OCI-LY3 (cell line): ENCODE results near the gene VGLL4.

Source experiments
- H2AFZ ChIP-seq: fragments of 200-600, 300-600 bp; shearing (Covaris generic); 2 replicates; pipeline ENCODE4 v1.6.0; 2014; ENCODE audit warnings: antibody characterized with exemption, low read depth, low read length
- H3K27ac ChIP-seq: fragments of 200-600, 300-600 bp; sonication (generic); 2 replicates; pipeline ENCODE4 v1.5.1; 2014; ENCODE audit warnings: mild to moderate bottlenecking, low read length, moderate library complexity, mixed read lengths
- H3K27me3 ChIP-seq: fragments of 200-600, 300-600 bp; sonication (generic); 2 replicates; pipeline ENCODE4 v1.6.1; 2014; ENCODE audit warnings: low read depth, low read length, mixed read lengths
- H3K36me3 ChIP-seq: fragments of 200-600, 300-600 bp; sonication (generic); replicated peaks from 2 replicates; pipeline ENCODE3; 2014; ENCODE audit warnings: low read depth, low read length, mixed read lengths
- H3K4me1 ChIP-seq: fragments of 300-600, 200-600 bp; sonication (generic); 2 replicates; pipeline ENCODE4 v1.6.1; 2014; ENCODE audit warnings: low read length, mixed read lengths
- H3K4me2 ChIP-seq: fragments of 200-600, 300-600 bp; sonication (generic); 2 replicates; pipeline ENCODE4 v1.6.1; 2014; ENCODE audit warnings: low read length, mixed read lengths
- H3K4me3 ChIP-seq: fragments of 300-600, 200-600 bp; sonication (generic); 2 replicates; pipeline ENCODE4 v1.5.1; 2014; ENCODE audit warnings: antibody characterized with exemption, mild to moderate bottlenecking, low read length, moderate library complexity
- H3K79me2 ChIP-seq: fragments of 300-600, 200-600 bp; shearing (Covaris generic); 2 replicates; pipeline ENCODE4 v1.6.1; 2014; ENCODE audit warnings: mild to moderate bottlenecking, low read length, mixed read lengths
- H3K9ac ChIP-seq: fragments of 300-600, 200-600 bp; shearing (Covaris generic); 2 replicates; pipeline ENCODE4 v1.6.0; 2014; ENCODE audit warnings: mild to moderate bottlenecking, low read length, moderate library complexity
- H3K9me3 ChIP-seq: fragments of 200-600, 300-600 bp; shearing (Covaris generic); 2 replicates; pipeline ENCODE4 v1.6.1; 2014; ENCODE audit warnings: low read length, mixed read lengths; ENCODE audit not compliant: insufficient read depth
- H4K20me1 ChIP-seq: fragments of 200-600, 300-600 bp; sonication (generic); 2 replicates; pipeline ENCODE4 v1.6.1; 2016; ENCODE audit warnings: low read length, mixed read lengths; ENCODE audit not compliant: insufficient read depth
- EZH2phosphoT487 ChIP-seq: fragments of 200-600 bp; shearing (Covaris generic); IDR thresholded peaks from 2 replicates; pipeline ENCODE4 v1.6.1; 2018; ENCODE audit warnings: antibody characterized with exemption, mixed run types, low read depth
- TF ChIP-seq, protein P1 (sequence below): fragments of 200-600, 300-600 bp; sonication (generic); IDR thresholded peaks from 2 replicates; pipeline ENCODE4 v1.5.1; 2014; ENCODE audit warnings: antibody characterized with exemption, low read length, low read depth

VGLL4 gene

DNA sequence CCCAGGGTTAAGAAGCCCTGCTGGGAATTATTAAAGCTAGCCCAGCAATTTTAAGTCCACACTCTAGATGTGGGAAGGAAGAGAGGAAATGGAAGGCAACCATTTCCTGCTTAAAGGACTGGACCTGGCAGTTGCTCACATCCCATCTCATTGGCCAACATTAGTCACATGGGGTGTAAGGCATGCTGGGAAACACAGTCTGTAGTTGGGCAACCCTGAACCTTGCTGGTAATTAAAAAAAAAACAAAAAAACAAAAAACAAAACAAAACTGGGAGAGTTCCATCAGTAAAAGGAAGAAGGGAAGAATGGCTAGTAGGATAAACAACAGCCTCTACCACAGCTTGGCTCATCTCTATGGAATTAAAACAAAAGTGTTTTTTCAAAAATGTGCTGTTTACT is 136.0 kb downstream of the VGLL4 start:
- no peaks in the 10 kb centered on the region for H3K4me1 ChIP-seq
- H3K9ac ChIP-seq = no peak overlapping the region
- H3K79me2 ChIP-seq = no peaks in the 10 kb centered on the region
- H3K4me3 ChIP-seq = no peak overlapping the region
- no peak overlapping the region for H2AFZ ChIP-seq
- no peak overlapping the region for H3K27ac ChIP-seq
- no peaks in the 10 kb centered on the region for H3K9me3 ChIP-seq
- no peaks in the 10 kb centered on the region; the same call in 1 of the 2 replicates for H4K20me1 ChIP-seq
- TF ChIP-seq, protein P1, sequence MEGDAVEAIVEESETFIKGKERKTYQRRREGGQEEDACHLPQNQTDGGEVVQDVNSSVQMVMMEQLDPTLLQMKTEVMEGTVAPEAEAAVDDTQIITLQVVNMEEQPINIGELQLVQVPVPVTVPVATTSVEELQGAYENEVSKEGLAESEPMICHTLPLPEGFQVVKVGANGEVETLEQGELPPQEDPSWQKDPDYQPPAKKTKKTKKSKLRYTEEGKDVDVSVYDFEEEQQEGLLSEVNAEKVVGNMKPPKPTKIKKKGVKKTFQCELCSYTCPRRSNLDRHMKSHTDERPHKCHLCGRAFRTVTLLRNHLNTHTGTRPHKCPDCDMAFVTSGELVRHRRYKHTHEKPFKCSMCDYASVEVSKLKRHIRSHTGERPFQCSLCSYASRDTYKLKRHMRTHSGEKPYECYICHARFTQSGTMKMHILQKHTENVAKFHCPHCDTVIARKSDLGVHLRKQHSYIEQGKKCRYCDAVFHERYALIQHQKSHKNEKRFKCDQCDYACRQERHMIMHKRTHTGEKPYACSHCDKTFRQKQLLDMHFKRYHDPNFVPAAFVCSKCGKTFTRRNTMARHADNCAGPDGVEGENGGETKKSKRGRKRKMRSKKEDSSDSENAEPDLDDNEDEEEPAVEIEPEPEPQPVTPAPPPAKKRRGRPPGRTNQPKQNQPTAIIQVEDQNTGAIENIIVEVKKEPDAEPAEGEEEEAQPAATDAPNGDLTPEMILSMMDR = no peak
- TF ChIP-seq EZH2phosphoT487 = no peak
- H3K36me3 ChIP-seq = no peaks in the 10 kb centered on the region
- H3K4me2 ChIP-seq = no peak overlapping the region
- H3K27me3 ChIP-seq = no peaks in the 10 kb centered on the region
